Keratinocyte (primary cell): ENCODE measurements around the gene NME9. TPM values are rescaled to one million over a fixed set of nuclear protein-coding genes. Genes with fewer than 3 reads are reported as not detected.

Experiments used
- DNase-seq: peaks from one replicate; pipeline ENCODE4 v3.0.0-alpha.2; 2011; ENCODE audit warnings: low read depth, missing footprints, low spot score
- FAIRE-seq: peaks from 2 replicates; lab custom pipeline; 2011; peaks lifted over from hg19 to GRCh38; lab: Jason Lieb, UNC
- H2AFZ ChIP-seq: 2 replicates; pipeline ENCODE4 v1.6.0; 2012; ENCODE audit warnings: low read length, control low read depth, inconsistent platforms; ENCODE audit not compliant: control insufficient read depth
- H3K27ac ChIP-seq: 2 replicates; pipeline ENCODE4 v1.5.1; 2011; ENCODE audit warnings: low read length; ENCODE audit not compliant: control insufficient read depth, insufficient read depth
- H3K27me3 ChIP-seq: 3 replicates; pipeline ENCODE4 v1.6.0; 2011; ENCODE audit warnings: low read length; ENCODE audit not compliant: control insufficient read depth, insufficient read depth; ENCODE audit errors: extremely low read depth
- H3K36me3 ChIP-seq, 2 experiments: 2 replicates in 1 of 2; 3 replicates in 1 of 2; pipeline ENCODE4 v1.5.1; 2011; ENCODE audit warnings: low read length in 2 of 2, mild to moderate bottlenecking in 1 of 2; ENCODE audit not compliant: control insufficient read depth in 2 of 2, insufficient read depth in 2 of 2; ENCODE audit errors: extremely low read depth in 1 of 2
- H3K4me1 ChIP-seq: 3 replicates; pipeline ENCODE4 v1.5.1; 2011; ENCODE audit warnings: low read length; ENCODE audit not compliant: control insufficient read depth, insufficient read depth; ENCODE audit errors: extremely low read depth
- H3K4me2 ChIP-seq: 3 replicates; pipeline ENCODE4 v1.6.0; 2011; ENCODE audit warnings: low read depth, low read length; ENCODE audit not compliant: control insufficient read depth, insufficient read depth; ENCODE audit errors: extremely low read depth
- H3K4me3 ChIP-seq, 3 experiments: fragments of 200-600 bp in 1 of 3; sonication (generic) in 1 of 3; 2 replicates in 2 of 3; 3 replicates in 1 of 3; pipeline ENCODE4 v1.5.1; 2011 to 2016; ENCODE audit warnings: low read length in 3 of 3, mild to moderate bottlenecking in 3 of 3, control low read depth in 2 of 3, inconsistent platforms in 1 of 3, low read depth in 1 of 3, mixed read lengths in 1 of 3, mixed run types in 1 of 3, moderate library complexity in 1 of 3; ENCODE audit not compliant: control insufficient read depth in 2 of 3, insufficient read depth in 2 of 3; ENCODE audit errors: extremely low read depth in 1 of 3
- H3K79me2 ChIP-seq: 2 replicates; pipeline ENCODE4 v1.6.0; 2012; ENCODE audit warnings: low read length; ENCODE audit not compliant: control insufficient read depth, insufficient read depth
- H3K9ac ChIP-seq: 3 replicates; pipeline ENCODE4 v1.6.0; 2011; ENCODE audit warnings: low read length; ENCODE audit not compliant: control insufficient read depth, insufficient read depth; ENCODE audit errors: extremely low read depth
- H3K9me1 ChIP-seq: 3 replicates; pipeline ENCODE4 v1.6.0; 2011; ENCODE audit warnings: low read length; ENCODE audit not compliant: control insufficient read depth, insufficient read depth; ENCODE audit errors: extremely low read depth
- H3K9me3 ChIP-seq: 2 replicates; pipeline ENCODE4 v1.5.1; 2012; ENCODE audit warnings: low read depth, low read length; ENCODE audit not compliant: control insufficient read depth
- H4K20me1 ChIP-seq: 3 replicates; pipeline ENCODE4 v1.6.0; 2011; ENCODE audit warnings: low read length; ENCODE audit not compliant: control insufficient read depth, insufficient read depth; ENCODE audit errors: extremely low read depth
- CTCF ChIP-seq, 3 experiments: IDR thresholded peaks in 1 of 3; conservative IDR thresholded peaks in 1 of 3; optimal IDR thresholded peaks in 1 of 3; 2 replicates in 2 of 3; 3 replicates in 1 of 3; pipeline versions ENCODE3 to v1.5.1; 2011; ENCODE audit warnings: low read length in 3 of 3, mild to moderate bottlenecking in 3 of 3, moderate library complexity in 2 of 3, control low read depth in 1 of 3, inconsistent platforms in 1 of 3; ENCODE audit not compliant: insufficient read depth in 2 of 3; ENCODE audit errors: extremely low read depth in 1 of 3
- EZH2 ChIP-seq: IDR thresholded peaks from one replicate; pipeline ENCODE4 v1.6.1; 2012; ENCODE audit warnings: inconsistent platforms, mild to moderate bottlenecking, low read length, moderate library complexity
- dilution Hi-C: fragments of 300-500 bp; cut with MboI; formaldehyde crosslinking; loops from one replicate; pipeline ENCODE4 v1.7.0; 2020; ENCODE audit warnings: low sequenced_read_pairs; ENCODE audit not compliant: extremely low pct_ligation_motif_present
- polyA plus RNA-seq, 5 experiments: library from polyadenylated mRNA; depleted of rRNA in 3 of 5; stranded (reverse) in 3 of 5; stranded (forward) in 1 of 5; unstranded in 1 of 5; fragments of >200 nt; gene quantifications; 1 replicate in 1 of 5; 2 replicates in 3 of 5; 3 replicates in 1 of 5; pipeline versions ENCODE4 v1.2.1 to v1.2.3, GENCODE V29; 2011 to 2012; ENCODE audit warnings: missing spikeins in 2 of 5, low read depth in 1 of 5, low replicate concordance in 1 of 5

NME9 gene
- polyA plus RNA-seq, 1 donor (not counting 4 experiments of a cell fraction or from before 2014, with no cell fraction given), result 0.05 TPM

DNA sequence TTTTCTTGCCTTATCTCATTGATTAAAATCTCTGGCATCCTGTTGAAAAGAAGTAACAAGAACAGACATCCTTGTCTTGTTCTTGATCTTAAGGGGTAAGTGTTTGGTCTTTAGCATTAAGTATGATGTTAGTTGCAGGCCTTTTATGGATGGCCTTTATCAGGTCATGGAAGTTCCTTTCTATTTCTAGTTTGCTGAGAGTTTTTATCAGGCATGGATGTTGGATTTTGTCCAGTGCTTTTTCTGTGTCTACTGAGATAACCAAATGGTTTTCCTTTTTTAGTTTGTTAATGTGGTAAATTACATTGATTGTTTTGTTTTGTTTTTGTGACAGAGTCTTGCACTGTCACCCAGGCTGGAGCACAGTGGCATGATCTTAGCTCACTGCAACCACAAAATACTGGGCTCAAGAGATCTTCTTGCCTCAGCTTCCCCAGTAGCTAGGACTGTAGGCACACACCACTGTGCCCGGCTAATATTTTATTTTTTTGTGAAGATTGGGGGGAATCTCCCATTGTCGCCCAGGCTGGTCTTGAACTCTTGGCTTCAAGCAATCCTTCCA is 45.0 kb upstream of the NME9 start:
- Histone ChIP-seq H3K9me1 (no peaks in the 10 kb centered on the region), H3K4me1 (no peaks in the 10 kb centered on the region), H2AFZ (no peak overlapping the region), H3K4me2 (no peak overlapping the region), H4K20me1 (no peaks in the 10 kb centered on the region), H3K9ac (no peak overlapping the region), H3K79me2 (no peaks in the 10 kb centered on the region), H3K9me3 (no peaks in the 10 kb centered on the region), H3K27me3 (no peaks in the 10 kb centered on the region), H3K36me3 (no peaks in the 10 kb centered on the region), H3K4me3 (no peak overlapping the region), H3K27ac (no peak overlapping the region)
- no peak for TF ChIP-seq EZH2
- no peak for TF ChIP-seq CTCF (optimal IDR thresholded peaks at IDR 0.05 in 1 of 3, IDR thresholded peaks at IDR 0.05 in 1 of 3, conservative IDR thresholded peaks at IDR 0.05 in 1 of 3; ENCODE audit: extremely low read depth in 1 of 3, insufficient read depth in 2 of 3, low read length in 3 of 3)
- no peak for DNase-seq
- FAIRE-seq, result no peak
- dilution Hi-C loops, result no loop called here

DNA sequence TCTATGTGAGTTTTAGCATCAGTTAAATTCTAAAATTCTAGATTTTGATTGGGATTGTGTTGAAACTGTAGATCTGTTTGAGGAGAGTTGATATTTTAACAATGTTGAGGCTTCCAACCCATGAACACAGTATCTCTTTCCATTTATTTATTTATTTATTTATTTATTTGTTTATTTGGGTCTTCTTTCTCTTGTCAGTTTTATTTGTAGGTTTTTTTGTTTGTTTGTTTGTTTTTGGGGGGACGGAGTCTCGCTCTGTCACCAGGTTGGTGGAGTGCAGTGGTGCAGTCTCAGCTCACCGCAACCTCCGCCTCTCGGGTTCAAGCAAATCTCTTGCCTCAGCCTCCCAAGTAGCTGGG is 44.1 kb upstream of the NME9 start:
- no peak for TF ChIP-seq CTCF (optimal IDR thresholded peaks at IDR 0.05 in 1 of 3, IDR thresholded peaks at IDR 0.05 in 1 of 3, conservative IDR thresholded peaks at IDR 0.05 in 1 of 3; ENCODE audit: extremely low read depth in 1 of 3, insufficient read depth in 2 of 3, low read length in 3 of 3)
- no peak for TF ChIP-seq EZH2
- dilution Hi-C loops, result no loop called here
- Histone ChIP-seq H3K4me3 (no peak overlapping the region), H3K36me3 (no peaks in the 10 kb centered on the region), H3K9me1 (no peaks in the 10 kb centered on the region), H3K9ac (no peak overlapping the region), H3K4me2 (no peak overlapping the region), H3K27ac (no peak overlapping the region), H3K4me1 (no peaks in the 10 kb centered on the region), H3K79me2 (no peaks in the 10 kb centered on the region), H3K27me3 (no peaks in the 10 kb centered on the region), H3K9me3 (no peaks in the 10 kb centered on the region), H4K20me1 (no peaks in the 10 kb centered on the region), H2AFZ (no peak overlapping the region)
- FAIRE-seq, result no peak
- DNase-seq, result no peak
